Osteoblast (primary cell): ENCODE results near the gene ARFGEF2. TPM values are rescaled to one million over a fixed set of nuclear protein-coding genes. Genes with fewer than 3 reads are reported as not detected.
"Not testable (repeated sequence)": the region's sequence is repeated elsewhere in the genome, so short reads cannot be mapped to it uniquely, and the experiment has no call there.

ENCODE experiments used
- DNase-seq: peaks from one replicate; pipeline ENCODE4 v3.0.0; 2011; ENCODE audit warnings: low spot score, mixed read lengths; ENCODE audit not compliant: insufficient read length; ENCODE audit errors: missing footprints
- H2AFZ ChIP-seq: 2 replicates; pipeline ENCODE4 v1.6.0; 2011; ENCODE audit warnings: mild to moderate bottlenecking, low read length
- H3K27ac ChIP-seq: 2 replicates; pipeline ENCODE4 v1.5.1; 2011; ENCODE audit warnings: mild to moderate bottlenecking, low read depth, low read length, moderate library complexity
- H3K27me3 ChIP-seq: 2 replicates; pipeline ENCODE4 v1.6.0; 2012; ENCODE audit warnings: mild to moderate bottlenecking, control low read depth, inconsistent platforms, low read length, moderate library complexity; ENCODE audit not compliant: insufficient read depth
- H3K36me3 ChIP-seq: 2 replicates; pipeline ENCODE4 v1.5.1; 2011; ENCODE audit warnings: mild to moderate bottlenecking, low read length, control low read depth, moderate library complexity; ENCODE audit not compliant: insufficient read depth
- H3K4me1 ChIP-seq: 2 replicates; pipeline ENCODE4 v1.5.1; 2011; ENCODE audit warnings: mild to moderate bottlenecking, low read length, control low read depth, moderate library complexity; ENCODE audit not compliant: insufficient read depth
- H3K4me2 ChIP-seq: 2 replicates; pipeline ENCODE4 v1.6.0; 2011; ENCODE audit warnings: mild to moderate bottlenecking, low read length; ENCODE audit not compliant: insufficient read depth
- H3K4me3 ChIP-seq: fragments of 200-600 bp; sonication (generic); 3 replicates; pipeline ENCODE4 v1.5.1; 2012; ENCODE audit warnings: mild to moderate bottlenecking, low read length, inconsistent platforms; ENCODE audit not compliant: insufficient read depth
- H3K79me2 ChIP-seq: 2 replicates; pipeline ENCODE4 v1.6.0; 2012; ENCODE audit warnings: mild to moderate bottlenecking, low read length, control low read depth, inconsistent platforms; ENCODE audit not compliant: insufficient read depth
- H3K9me3 ChIP-seq: 2 replicates; pipeline ENCODE4 v1.5.1; 2011; ENCODE audit warnings: low read depth, low read length, control low read depth
- H4K20me1 ChIP-seq: 2 replicates; pipeline ENCODE4 v1.6.0; 2012; ENCODE audit warnings: mild to moderate bottlenecking, low read length, control low read depth; ENCODE audit not compliant: insufficient read depth
- total RNA-seq: library from RNA; depleted of rRNA; stranded (reverse); fragments of >200 nt; gene quantifications from 2 replicates; pipeline ENCODE4 v1.2.3, GENCODE V29; 2012
- TF ChIP-seq, protein P1 (sequence below): IDR thresholded peaks from 2 replicates; pipeline ENCODE4 v1.5.1; 2011; ENCODE audit warnings: mild to moderate bottlenecking, low read depth, low read length, moderate library complexity; ENCODE audit errors: extremely low read depth

The ARFGEF2 gene
- total RNA-seq, 1 donor: 42.0 TPM

DNA sequence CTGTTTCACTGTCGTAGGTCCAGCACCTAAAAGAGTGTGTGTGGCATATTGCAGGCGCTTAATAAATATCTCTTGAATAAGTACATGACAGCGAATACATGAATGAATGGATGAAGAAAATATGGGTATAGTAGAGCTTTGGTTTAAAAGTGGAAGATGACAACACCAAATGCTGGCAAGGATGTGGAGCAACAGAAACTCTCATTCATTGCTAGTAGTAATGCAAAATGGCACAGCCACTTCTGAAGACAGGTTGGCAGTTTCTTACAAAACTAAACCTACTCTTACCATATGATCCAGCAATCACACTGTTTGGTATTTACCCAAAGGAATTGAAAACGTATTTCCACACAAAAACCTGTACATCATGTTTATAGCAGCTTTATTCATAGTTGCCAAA, 36.3 kb upstream of the ARFGEF2 start:
- Histone ChIP-seq H3K36me3 (no peaks in the 10 kb centered on the region), H3K4me3 (no peak overlapping the region), H2AFZ (no peak overlapping the region), H4K20me1 (no peaks in the 10 kb centered on the region), H3K27ac (no peak overlapping the region), H3K4me1 (no peaks in the 10 kb centered on the region), H3K4me2 (no peak overlapping the region), H3K27me3 (peaks cover 19% of the 10 kb centered on the region), H3K79me2 (no peaks in the 10 kb centered on the region), H3K9me3 (no peaks in the 10 kb centered on the region)
- no peak for DNase-seq
- TF ChIP-seq, protein P1, sequence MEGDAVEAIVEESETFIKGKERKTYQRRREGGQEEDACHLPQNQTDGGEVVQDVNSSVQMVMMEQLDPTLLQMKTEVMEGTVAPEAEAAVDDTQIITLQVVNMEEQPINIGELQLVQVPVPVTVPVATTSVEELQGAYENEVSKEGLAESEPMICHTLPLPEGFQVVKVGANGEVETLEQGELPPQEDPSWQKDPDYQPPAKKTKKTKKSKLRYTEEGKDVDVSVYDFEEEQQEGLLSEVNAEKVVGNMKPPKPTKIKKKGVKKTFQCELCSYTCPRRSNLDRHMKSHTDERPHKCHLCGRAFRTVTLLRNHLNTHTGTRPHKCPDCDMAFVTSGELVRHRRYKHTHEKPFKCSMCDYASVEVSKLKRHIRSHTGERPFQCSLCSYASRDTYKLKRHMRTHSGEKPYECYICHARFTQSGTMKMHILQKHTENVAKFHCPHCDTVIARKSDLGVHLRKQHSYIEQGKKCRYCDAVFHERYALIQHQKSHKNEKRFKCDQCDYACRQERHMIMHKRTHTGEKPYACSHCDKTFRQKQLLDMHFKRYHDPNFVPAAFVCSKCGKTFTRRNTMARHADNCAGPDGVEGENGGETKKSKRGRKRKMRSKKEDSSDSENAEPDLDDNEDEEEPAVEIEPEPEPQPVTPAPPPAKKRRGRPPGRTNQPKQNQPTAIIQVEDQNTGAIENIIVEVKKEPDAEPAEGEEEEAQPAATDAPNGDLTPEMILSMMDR: no peak

DNA sequence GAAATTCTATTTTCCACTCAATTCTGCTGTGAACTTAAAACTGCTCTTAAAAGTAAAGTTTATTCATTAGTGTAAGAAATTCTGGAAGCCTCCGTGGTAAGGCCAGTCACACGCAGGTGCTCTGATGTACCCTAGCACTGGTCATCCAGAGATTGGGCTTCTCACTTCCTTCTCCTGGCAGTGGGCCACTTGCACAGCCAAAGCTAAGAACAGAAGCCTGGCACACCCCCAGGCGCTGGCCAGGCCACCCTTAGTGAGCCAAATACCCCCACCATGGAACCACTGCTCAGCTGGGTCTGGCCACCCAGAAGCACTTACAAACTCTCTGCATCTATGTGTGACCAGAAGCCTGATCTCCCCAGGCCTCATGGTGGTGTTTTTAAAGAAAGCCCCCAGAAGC, 35.3 kb upstream of the ARFGEF2 start:
- Histone ChIP-seq H3K4me1 (no peaks in the 10 kb centered on the region), H3K27ac (no peak overlapping the region), H3K27me3 (peaks cover 19% of the 10 kb centered on the region), H3K4me3 (no peak overlapping the region), H3K36me3 (no peaks in the 10 kb centered on the region), H2AFZ (no peak overlapping the region), H3K4me2 (no peak overlapping the region), H4K20me1 (no peaks in the 10 kb centered on the region), H3K79me2 (no peaks in the 10 kb centered on the region), H3K9me3 (no peaks in the 10 kb centered on the region)
- TF ChIP-seq, protein P1: no peak
- DNase-seq: no peak

DNA sequence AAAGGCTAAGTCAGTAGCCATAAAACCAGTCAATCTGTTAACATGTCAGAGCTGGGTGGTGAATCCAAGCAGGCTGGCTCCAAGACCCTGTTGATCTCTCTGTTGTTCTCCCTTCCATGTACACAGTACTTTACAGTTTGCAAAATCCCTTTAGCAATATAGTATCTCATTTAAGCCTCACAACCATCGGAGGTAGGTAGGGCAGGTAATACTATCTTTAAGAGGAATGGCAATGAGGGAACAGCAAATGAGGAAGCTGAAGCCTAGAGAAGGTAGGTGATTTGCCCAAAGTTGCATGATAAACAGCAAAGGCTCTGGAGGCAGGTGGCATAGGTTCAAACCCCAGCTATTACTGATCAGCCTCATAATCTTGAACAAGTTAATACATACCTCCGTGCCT, 34.7 kb upstream of the ARFGEF2 start:
- Histone ChIP-seq H3K4me2 (no peak overlapping the region), H3K36me3 (no peaks in the 10 kb centered on the region), H3K27me3 (peaks cover 21% of the 10 kb centered on the region), H2AFZ (no peak overlapping the region), H3K9me3 (no peaks in the 10 kb centered on the region), H3K4me1 (no peaks in the 10 kb centered on the region), H3K27ac (no peak overlapping the region), H3K79me2 (no peaks in the 10 kb centered on the region), H4K20me1 (no peaks in the 10 kb centered on the region), H3K4me3 (no peak overlapping the region)
- TF ChIP-seq, protein P1: no peak
- no peak for DNase-seq

DNA sequence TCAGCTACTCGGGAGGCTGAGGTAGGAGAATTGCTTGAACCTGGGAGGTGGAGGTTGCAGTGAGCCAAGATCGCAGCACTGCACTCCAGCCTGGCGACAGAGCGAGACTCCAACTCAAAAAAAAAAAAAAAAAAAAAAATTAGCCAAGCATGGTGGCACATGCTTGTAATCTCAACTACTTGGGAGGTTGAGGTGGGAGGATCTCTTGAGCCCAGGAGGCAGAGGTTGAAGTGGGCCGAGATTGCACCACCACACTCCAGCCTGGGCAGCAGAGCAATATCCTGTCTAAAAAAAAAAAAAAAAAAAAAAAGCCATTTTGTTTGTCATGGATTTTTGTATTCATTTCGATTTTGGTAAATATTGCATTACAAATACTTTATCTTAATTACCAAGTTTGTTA, 33.0 kb upstream of the ARFGEF2 start:
- H2AFZ ChIP-seq: not testable (repeated sequence)

More for the DNA sequence above, 33.0 kb upstream of the ARFGEF2 start:
- H3K27me3 ChIP-seq: peaks cover 21% of the 10 kb centered on the region
- H3K79me2 ChIP-seq, H4K20me1 ChIP-seq, H3K36me3 ChIP-seq, H3K4me3 ChIP-seq, DNase-seq, H3K4me2 ChIP-seq, H3K4me1 ChIP-seq, H3K9me3 ChIP-seq, H3K27ac ChIP-seq: not testable (repeated sequence)
